D341Med (cell line): ENCODE results near the gene BNIP3.
"Not testable (repeated sequence)": the region's sequence is repeated elsewhere in the genome, so short reads cannot be mapped to it uniquely, and the experiment has no call there.

Experiments used
- DNase-seq: peaks from one replicate; pipeline ENCODE4 v3.0.0; 2012; ENCODE audit warnings: low spot score

BNIP3 gene

DNA sequence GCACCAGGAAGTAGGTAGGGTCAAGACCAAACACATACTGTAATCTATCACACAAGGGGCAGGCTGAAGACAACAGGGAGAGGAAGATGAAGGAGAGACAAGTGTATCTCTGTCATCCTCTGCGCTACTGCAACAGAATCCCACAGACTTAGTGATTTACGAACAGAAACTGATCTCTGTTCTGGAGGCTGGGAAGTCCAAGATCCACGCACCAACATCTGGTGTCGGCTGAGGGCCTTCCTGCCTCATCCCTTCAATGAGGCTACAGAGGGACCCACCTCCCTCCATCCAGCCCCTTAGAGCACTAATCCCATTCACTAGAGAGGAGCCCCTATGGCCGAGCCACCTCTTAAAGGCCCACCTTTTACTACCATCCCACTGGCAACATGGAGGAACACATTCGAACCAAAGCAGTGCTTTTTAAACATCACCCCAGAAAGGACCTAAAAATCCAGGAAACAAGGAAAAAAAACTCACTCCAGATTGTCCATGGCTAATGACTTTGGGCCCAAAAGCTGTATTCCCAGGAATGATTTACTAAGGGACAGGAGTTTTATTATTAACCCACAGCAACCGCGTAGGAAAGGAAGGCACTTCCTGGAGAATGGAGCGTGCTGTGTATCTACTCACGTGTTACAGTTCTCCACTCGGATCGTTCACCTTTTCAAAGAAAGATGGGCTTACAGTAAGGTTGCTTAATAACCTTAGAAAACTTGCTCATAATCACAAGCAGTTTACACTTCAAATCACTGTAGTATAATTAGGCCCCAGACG lies 4.2 kb downstream of the BNIP3 start:
- DNase-seq = no peak

DNA sequence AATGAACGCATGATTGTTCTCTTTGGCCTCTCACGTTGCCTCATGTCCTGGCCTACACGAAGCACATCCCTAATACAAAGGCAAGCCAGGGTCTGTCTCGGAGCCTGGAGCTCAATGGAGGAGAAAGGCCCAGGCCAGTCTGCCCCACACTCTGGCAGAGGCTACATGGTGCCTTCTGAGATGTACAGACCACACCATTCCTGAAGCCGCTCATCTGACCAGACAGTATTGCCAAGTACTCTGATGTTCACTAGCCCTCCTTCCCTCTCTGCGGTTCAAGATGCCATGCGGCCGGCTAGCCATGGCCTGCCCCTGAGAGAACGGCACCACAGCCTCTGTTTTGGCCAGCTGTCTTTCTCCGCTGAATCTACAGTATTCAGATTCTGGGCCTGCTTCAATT lies 5.9 kb downstream of the BNIP3 start:
- DNase-seq = no peak

DNA sequence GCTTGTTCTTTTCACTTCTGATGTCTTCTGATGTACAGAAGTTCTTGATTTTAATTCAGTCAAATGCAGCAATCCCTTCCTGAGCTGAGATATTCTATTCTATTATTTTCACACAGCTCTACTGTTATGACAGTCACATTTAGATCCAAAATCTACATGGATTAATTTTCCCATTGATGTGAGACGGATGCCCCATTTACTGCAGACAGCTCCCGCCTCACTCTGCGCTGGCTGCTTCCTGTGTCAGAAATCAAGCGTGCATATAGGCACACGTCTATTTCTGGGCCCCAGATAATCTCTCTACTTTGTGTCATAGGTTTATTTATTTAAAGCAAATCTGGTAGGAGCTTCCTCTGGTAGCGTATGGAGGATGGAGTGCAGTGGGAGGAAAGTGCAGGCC lies 6.7 kb downstream of the BNIP3 start:
- DNase-seq = no peak

DNA sequence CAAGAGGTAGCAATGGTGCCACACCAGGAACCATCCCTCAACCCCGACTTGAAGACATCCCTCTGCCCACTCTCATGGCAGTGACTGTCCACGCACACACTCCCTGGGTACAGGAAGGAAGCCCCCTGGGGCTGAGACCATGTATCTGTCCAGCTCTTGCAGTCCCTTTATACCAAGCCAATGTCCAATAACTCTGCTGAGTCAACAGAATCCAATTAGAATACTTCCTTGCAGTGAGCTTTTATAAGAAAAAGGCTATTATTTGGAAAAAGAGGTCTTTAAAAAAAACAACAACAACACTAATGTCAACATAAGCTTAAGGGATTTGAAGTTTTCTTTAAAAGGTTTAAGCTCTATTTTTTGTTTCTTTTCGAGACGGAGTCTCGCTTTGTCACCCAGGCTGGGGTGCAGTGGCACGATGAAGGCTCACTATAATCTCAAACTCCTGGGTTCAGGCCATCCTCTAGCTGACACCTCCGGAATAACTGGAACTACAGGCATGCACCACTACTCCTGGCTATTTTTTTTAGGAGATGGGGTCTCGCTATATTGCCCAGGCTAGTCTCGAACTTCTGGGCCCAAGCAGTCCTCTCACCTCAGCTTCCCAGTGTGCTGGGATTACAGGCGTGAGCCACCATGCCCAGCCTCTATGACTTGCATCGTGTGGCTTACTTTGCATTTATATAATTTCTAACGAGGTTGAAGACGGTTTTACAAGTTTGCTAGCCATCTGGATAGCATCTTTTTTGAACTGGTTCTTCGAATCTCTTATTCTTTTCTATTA lies 7.5 kb downstream of the BNIP3 start:
- no peak for DNase-seq

DNA sequence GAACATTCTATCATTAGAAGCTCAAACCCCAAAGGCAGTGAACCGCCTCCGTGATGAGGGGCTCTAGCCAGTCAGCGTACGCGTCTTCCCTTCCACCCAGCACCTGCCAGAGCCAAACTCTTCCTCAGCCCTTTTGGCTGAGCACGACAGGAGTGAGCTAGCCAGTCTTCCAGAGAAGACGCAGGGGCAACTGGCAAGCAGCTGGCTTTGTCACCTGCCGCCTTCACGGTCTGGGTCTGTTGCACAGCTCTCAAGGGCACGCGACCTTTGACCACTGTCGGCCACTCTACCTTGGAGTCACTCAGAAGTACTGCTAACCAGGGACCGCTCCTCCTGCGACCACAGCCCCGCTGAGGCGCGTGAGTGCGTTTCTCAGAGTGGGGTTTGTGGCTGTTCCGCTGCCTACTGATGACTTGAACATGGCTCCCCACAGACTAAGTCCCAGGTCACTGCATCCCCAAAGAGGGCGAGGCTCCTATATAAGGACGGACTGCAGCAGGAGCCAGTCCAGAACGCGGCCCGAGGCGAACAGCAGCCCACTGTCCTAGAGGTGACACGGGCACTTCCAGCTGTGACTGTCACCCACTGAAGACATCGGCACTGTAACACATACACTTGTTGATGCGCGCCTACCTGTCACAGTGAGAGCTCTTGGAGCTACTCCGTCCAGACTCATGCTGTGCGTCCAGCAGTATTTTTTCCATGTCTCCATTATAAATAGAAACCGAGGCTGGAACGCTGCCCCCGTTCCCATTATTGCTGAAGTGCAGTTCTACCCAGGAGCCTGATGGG lies 8.4 kb downstream of the BNIP3 start:
- no peak for DNase-seq

DNA sequence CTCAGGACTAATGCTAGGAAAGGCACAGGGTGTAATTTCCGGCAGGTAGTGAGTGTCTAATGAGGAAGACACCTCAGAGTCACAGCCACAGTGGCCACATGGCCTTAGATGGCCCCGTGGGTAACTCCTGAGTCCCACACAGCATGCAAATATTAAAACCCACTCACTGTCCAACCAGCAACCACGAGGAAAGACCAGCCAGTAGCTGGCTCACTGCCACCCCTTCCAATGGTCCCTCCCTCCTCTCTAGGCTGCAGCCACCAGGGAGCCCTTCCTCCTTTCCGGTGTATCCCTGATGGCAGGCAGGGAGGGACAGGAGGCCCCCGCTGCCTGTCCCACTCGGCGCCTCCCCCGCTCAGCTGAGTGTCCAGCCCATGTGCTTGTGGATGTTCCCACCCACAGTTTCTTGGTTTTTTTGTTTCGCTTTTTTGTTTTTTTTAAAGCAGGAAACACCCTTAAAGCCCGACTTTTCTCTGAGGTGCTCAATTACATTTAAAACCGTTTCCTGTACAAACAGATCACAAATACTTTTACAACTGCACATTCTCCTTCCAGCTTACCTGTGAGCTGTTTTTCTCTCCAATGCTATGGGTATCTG lies 9.2 kb downstream of the BNIP3 start:
- DNase-seq = no peak

DNA sequence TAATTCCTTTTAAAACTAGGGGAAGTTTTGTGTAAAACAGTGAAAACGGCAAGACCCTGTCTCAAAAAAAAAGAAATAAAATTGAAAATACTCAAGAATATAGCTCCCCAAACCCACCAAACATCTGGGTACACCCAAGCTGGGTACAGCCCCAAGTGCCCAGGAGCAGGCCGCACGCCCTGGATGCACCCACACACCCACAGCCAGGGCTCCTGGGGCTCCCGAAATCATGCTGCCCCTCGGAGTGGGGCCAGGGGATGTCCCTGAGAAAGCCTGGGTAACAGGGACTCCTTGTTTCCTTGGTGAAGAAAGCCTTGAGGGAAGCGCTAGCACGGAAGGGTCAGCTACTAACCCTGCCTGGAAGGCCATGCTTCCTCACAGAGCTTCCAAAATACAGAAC lies 10.1 kb downstream of the BNIP3 start:
- no peak for DNase-seq

DNA sequence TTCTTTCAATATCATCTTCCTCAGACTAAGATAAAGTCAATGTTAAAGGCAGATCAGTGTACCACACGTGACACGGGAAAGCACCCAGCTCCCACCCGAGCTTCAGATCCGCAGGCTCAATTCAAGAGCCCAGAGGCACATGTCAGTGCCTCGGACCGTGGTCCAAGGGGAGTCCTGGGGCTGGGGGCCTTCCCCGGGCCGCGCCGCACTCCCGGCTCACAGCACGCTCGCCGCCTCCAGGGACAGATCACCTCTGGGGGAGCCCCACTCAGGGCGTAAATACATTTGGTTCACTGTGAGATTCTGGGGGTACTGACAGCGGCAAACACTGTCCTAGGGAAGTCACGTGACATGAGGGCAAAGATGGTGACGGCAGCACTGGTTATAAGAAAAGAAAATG lies 10.8 kb downstream of the BNIP3 start:
- no peak for DNase-seq

DNA sequence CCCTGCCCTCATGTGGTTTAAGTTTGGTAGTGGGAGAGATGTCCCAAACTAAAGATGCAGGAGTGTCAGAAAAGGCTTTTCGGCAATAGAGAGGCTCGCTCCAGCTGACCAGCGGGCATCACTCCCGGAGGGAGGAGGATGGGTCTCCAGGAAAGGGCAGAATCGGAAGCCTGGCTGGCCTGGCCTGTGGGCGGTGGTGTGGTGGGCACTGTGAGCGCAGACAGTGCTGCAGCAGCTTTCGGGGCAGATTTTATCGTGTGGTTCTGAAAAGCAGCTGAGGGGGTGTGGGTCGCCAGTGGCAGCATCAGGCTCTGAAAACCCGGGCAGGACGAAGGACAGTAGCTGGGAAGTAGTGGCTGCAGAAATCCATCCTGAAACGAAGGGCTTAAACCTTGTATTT lies 12.8 kb downstream of the BNIP3 start:
- no peak for DNase-seq

DNA sequence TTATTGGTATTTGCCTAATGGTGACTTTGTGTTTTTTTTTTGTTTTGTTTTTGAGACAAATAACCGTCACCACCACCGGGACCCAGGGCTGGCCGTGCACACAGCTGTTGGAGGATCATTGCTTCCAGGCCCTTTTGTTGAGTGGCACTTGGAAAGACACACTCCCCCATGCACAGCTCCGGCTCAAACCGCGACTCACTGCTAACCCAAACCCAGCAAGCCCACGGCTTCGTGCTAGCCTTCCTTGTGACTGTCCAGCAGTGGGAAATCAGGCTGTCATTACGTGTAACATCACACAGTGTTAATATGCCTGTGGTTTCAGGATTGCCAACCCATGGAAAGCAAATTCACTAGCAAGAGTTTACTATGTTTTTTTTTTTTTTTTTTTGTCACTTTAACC lies 17.4 kb downstream of the BNIP3 start:
- DNase-seq = no peak

DNA sequence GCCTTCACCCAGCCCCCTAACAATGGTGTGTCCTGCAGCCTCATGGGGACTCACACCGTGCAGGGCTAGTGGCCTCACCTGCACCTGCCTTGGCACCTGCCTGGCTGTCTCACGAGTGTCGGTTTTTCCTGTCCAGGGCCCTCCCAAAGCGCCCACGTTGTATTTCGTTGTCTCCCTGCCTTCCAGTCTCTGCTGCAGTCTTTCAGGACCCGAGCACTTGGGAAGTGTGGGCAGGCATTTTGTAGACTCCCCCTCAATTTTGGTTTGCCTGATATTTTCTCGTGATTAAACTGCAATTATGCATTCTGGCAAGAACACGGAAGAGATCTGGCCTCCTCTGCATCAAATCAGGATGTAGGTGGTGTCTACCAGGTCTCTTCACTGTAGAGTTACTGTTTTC lies 17.9 kb downstream of the BNIP3 start:
- no peak for DNase-seq

DNA sequence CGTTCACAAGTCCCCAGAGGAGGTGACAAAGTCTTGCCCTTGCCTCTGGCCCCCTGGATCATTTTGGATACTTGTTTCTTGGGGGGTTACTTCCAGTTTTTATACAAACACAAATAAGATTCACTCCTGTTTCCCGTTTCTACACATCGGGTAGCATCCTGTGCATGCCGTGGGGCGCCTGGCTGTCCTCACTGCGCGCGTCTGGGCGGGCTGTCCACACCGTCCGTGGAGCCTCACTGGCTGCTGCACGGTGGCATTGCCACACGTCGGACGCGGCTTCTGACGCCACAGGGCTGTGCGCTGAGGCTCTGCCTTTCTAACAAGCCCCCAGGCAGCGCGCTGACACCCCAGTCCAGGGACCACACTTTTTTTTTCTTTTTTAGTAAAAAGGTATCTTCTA lies 18.4 kb downstream of the BNIP3 start:
- DNase-seq = no peak

DNA sequence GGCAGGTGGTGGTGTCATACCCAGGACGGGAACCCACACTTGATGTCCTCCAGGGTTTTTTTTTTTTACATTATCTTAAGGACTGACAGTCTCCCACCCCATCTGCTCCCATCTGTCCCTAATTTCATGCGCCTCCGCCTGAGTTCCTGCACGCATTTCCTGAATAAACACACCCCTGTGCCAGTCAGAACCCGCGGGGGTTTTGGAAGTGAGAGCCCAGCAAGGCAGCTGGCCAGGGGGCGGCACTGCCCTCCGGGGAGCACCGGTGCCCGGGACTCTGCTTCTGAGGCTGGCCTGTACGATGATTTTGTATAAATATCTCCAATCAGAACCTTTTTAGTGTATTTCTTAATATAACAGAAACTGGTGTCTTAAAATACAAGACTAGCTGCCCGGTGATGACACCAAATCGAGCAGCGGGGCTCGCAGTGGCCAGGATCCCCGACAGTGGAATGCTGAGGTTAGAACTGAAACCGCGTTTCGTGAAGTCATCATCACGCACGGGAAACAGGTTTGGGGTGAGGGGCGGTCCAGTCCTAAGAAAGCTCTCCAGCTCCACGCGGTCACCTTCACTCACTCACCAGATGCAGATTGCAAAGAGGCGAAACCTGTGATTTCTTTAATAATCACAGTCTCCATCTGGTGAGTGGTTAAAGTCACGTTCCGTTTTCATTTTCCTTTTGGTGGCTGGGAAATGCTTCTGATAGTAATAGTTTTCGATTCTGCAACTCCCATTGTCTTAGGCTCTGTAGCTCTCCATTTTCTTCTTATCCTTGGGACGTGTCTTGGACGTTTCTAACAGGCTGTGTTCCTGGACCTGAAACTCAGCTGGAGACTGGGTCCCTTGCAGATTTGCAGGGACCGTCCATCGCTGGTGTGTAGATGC lies 19.7 kb downstream of the BNIP3 start:
- no peak for DNase-seq

DNA sequence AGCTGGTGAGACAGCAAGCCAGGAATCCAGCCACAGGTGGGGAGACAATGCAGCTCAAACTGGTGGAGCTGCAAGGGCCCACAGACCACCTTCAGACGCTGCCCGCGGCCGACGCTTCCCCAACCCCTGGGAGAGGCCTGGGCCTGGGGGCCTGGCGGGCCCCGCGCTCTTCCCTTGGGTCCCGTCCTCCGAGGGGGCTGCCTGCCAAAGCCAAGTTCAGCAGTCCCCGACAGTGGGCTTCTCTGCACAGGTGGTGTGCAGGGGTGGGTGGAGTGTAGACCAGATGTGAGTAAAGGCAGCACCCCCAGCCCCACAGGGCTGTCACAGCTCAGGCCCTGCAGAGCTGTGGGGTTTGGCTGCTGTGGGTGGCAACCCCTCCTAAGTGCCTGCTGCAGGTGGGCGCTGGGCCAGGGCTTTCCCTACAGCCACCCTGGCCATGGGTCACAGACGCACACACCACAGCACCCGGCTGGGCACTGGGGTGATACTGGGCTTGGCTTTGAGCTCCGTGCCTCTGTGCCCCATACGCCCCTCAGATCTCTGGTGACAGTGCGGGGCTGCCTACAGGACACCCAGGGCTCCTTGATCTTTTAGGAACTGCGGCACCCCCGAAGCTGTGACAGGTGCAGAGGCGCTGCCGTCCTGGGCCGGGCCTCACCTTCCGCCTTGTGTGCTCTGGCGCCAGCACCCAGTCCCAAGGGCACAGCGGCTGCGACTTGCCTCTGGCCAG lies 20.5 kb downstream of the BNIP3 start:
- no peak for DNase-seq

DNA sequence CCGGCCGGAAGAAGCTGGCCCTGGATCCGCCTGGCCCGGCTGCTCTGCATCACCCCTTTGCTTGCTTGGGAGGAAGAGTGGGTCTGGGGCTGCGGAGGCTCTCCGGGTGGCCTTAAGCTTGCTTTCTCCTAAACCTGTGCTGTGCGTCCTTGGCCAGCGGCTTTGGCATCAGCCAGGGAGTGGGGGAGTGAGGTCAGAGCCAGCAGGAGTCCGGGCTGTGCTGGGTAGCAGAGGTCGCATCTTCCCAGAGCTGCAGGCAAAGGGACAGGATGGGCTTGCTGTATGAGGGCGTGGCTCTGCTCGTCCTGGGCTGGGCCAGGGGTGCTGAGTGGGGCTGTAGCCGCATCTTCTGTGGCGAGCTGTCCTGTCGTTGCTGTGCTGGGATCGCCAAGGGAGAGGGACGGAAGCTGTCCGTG lies 21.1 kb downstream of the BNIP3 start:
- DNase-seq = no peak

DNA sequence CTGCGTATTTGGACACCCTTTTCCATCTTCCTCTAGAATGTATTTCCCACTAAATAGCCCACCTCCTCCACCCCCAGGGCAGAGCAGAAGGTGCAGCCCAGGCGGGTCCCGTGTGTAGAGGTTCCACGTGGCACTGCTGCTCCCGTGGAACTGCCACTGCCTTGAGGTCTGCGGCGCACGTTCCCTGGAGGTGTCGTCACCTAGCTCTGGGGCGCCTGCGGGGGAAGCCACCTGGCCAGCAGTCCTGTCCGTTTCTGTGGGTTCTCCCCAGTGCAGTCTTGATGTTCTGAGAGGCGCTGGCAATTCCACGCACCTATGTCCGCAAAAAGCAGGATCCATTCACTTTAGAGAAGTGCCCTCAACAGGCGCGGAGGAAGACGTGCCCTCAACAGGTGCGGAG lies 21.9 kb downstream of the BNIP3 start:
- no peak for DNase-seq

DNA sequence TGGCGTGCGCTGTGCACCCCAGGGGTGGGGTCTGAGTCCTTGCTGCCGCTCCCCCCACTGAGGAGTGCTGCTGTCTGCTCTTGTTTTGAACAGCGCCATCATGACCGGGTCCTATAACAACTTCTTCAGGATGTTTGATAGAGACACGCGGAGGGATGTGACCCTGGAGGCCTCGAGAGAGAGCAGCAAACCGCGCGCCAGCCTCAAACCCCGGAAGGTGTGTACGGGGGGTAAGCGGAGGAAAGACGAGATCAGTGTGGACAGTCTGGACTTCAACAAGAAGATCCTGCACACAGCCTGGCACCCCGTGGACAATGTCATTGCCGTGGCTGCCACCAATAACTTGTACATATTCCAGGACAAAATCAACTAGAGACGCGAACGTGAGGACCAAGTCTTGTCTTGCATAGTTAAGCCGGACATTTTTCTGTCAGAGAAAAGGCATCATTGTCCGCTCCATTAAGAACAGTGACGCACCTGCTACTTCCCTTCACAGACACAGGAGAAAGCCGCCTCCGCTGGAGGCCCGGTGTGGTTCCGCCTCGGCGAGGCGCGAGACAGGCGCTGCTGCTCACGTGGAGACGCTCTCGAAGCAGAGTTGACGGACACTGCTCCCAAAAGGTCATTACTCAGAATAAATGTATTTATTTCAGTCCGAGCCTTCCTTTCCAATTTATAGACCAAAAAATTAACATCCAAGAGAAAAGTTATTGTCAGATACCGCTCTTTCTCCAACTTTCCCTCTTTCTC lies 26.0 kb downstream of the BNIP3 start:
- DNase-seq = no peak

DNA sequence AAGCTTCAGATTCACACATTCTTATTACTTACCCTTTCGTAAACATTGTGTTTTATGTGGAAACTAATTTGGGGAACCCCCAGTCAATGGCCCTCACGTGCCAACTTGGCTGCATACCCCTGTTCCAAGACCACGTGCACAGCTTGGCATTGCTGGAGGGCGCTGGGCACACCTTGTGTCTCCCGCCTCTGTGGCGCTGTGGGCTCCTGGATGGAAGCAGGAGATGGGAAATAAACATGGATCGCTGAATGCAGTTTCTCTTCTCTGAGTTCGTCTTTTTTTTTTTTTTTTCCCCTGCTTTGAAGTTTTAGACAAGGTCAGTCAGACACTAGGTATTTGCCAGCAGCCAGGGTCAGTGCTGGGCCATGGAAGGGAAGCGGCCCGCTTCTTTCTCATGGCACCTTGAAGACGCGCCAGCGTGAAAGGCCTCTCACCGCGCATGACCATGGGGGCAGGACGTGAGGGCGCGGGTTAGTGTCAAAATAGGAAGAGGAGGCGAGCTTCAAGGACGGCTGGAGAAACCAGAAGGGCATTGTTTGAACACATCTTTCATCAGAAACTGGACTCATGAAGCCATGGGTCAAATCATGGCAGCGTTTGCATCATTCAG lies 27.3 kb downstream of the BNIP3 start:
- no peak for DNase-seq

DNA sequence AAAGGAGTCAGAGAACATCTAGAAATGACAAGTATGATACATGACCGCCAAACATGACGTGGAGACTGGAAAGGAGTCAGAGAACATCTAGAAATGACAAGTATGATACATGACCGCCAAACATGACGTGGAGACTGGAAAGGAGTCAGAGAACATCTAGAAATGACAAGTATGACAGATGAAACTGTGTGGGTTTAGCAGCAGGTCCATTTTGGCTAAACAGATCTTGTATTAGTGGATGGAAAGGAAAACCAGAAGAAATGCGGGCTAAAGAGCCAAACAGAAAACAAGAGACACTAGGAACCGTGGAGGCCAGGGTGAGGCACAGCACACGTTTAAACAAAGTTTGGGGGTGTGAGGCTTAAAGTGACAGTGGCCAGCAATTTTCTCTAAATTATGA lies 31.8 kb downstream of the BNIP3 start:
- DNase-seq = not testable (repeated sequence)
